Skin epidermis (tissue), 12 donors: Measurements from ENCODE around the gene AIFM2.

Experiments used
- H3K27ac ChIP-seq, 21 experiments: fragments of 200-600 bp; sonication (generic) in 11 of 21; one replicate each; pipeline ENCODE4 v1.5.0; 2020; ENCODE audit warnings: mild to moderate bottlenecking in 3 of 21, inconsistent platforms in 2 of 21, moderate library complexity in 2 of 21
- H3K4me3 ChIP-seq, 7 experiments: fragments of 200-600 bp; sonication (generic) in 2 of 7; one replicate each; pipeline ENCODE4 v1.5.0; 2020; ENCODE audit warnings: inconsistent platforms in 2 of 7, mild to moderate bottlenecking in 2 of 7, moderate library complexity in 1 of 7

AIFM2 gene

DNA sequence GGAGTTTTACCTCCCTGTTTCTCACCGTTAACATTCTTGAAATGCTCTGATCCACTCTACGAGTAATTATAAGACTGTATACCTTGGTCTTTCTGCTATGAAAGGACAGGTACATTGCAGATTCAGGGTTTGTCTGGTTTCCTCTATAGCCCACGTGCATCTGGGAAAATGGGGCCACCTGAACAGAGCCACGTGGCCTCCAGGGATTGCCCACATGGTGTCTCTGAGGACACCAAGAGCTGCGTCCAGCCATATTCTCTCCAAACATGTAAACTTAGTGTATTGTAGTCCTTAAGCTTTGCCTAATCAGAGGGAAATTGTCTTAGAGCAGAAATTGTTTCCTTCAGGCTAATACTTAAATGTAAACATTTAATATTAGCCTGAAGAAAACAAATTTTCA is 63.3 kb downstream of the AIFM2 start:
- Histone ChIP-seq H3K27ac (no peak overlapping the region), H3K4me3 (no peak overlapping the region)

DNA sequence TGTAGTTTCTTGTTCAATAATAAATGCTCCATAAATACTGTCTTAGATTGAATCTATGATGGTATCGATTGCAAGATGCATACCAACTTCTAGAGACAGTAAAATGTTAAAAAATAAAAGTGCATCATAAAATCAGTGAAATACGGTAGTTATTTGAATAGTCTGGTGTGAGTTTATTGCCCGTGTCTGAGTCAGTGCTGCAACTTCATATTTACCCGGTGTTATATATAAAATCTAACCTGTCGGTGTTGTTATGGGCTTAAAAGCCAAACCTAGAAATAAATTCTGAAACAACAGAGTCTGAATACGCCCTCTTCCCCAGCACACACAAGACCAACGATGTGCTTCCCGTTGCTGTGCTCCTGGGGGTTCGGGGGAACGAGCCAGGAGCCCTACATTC is 63.7 kb downstream of the AIFM2 start:
- no peak overlapping the region for H3K4me3 ChIP-seq
- no peak overlapping the region for H3K27ac ChIP-seq

DNA sequence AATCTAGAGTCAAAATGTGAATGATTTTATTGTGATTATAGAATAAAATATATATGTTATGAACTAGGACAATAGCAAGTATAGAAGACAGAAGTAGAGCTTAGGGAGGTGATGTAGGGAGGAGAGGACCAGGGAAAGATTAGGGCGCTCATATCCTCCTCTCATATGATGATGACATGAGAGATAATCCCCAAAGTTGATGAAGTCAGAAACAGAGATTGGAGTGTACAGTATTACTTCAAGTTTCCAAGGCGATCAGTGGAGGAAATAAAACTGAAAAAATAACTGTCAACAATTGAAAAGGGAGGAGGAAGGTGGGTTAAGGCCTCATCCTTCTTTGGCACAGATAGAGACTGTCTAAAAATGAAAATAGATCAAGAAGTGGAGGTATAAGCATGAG is 65.0 kb downstream of the AIFM2 start:
- H3K27ac ChIP-seq, result no peak overlapping the region
- H3K4me3 ChIP-seq, result no peak overlapping the region

DNA sequence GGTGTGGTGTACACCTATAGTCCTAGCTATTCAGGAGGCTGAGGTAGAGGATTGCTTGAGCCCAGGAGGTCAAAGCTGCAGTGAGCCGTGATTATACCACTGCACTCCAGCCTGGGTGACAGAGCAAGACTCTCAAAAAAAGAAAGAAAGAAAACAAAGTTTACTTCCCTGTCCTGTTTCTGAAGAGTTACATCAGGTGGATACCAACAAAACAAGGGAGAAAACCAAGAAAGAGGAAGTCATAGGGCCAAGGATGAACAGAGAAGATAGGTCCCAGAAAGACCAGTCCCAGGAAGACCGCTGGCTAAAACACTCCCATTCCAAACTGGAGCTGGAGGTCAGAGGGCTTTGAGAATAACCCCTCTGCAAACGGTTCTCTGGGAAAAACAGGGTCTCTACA is 66.4 kb downstream of the AIFM2 start:
- H3K4me3 ChIP-seq, result no peak overlapping the region
- no peak overlapping the region for H3K27ac ChIP-seq

DNA sequence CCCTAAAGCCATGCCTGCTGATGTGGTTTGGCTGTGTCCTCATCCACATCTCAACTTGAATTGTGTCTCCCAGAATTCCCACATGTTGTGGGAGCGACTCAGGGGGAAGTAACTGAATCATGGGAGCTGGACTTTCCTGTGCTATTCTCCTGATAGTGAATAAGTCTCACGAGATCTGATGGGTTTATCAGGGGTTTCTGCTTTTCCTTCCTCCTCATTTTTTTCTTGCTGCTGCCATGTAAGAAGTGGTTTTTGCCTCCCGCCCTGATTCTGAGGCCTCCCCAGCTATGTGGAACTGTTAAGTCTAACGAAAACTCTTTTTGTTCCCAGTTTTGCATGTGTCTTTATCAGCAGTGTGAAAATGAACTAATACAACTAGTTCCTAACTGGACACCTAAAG is 68.1 kb downstream of the AIFM2 start:
- H3K27ac ChIP-seq, result no peak overlapping the region
- no peak overlapping the region for H3K4me3 ChIP-seq

DNA sequence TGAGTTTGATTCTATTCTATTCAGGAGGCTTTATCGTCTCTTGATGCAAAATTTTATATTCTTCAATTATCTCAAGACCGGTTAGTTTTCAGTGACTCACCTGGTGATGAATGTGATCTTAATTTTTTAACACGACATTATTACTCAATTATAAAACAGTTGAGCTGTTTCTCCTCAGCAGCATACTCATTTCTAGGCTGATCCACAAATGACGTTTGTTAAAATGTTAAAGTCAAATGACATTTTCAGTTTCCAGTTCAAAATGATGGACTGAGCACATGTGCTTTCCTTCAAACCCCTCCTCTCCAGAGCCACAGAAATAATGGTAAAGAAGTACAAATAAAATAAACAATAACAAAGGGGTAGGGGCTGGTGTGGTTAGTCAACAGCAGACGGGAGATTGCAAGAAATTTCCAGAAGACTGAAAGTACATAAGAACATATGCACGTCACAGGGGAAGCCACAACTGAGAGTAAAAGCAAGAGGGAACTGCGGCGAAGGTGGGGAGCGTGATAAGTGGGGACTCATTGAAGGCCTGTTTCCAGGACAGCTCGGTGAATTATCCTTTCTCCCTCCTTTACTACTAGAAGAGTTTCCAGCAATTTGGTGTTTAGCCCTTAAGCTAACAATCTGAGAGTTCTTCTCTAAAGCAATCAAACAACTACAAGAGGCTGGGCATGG is 69.1 kb downstream of the AIFM2 start:
- H3K27ac ChIP-seq, result no peak overlapping the region
- H3K4me3 ChIP-seq, result no peak overlapping the region
